GM20000 (cell line): ENCODE data around the gene MED15.

ENCODE experiments used
- DNase-seq: peaks from one replicate; pipeline ENCODE4 v3.0.0; 2012; ENCODE audit warnings: low spot score
- CTCF ChIP-seq: IDR thresholded peaks from 2 replicates; pipeline ENCODE4 v1.5.1; 2012; ENCODE audit warnings: mild to moderate bottlenecking, control low read depth; ENCODE audit errors: extremely low read depth, missing control alignments

The MED15 gene

GRCh38 chr22:20595461-20595860, 88.1 kb downstream of the MED15 start:
- no peak for TF ChIP-seq CTCF
- no peak for DNase-seq

- TF ChIP-seq CTCF: no peak
- DNase-seq: no peak
Measured at GRCh38 chr22:20599117-20599516, 91.7 kb downstream of the MED15 start.

GRCh38 chr22:20600137-20600673, 92.8 kb downstream of the MED15 start:
- no peak for DNase-seq
- TF ChIP-seq CTCF: no peak

GRCh38 chr22:20601308-20601707, 93.9 kb downstream of the MED15 start:
- no peak for TF ChIP-seq CTCF
- DNase-seq: no peak

GRCh38 chr22:20602609-20603164, 95.3 kb downstream of the MED15 start:
- TF ChIP-seq CTCF: no peak
- DNase-seq: no peak

- no peak for TF ChIP-seq CTCF
- no peak for DNase-seq
Measured at GRCh38 chr22:20604092-20604747, 96.8 kb downstream of the MED15 start.

GRCh38 chr22:20604776-20605221, 97.4 kb downstream of the MED15 start:
- no peak for DNase-seq
- TF ChIP-seq CTCF: no peak
